ENCODE results near the gene FCF1. TPM values are rescaled to one million over a fixed set of nuclear protein-coding genes. Genes with fewer than 3 reads are reported as not detected.

The FCF1 gene
- total RNA-seq, 1 experiment from 2014 or later = 61.6 TPM

GRCh38 chr14:74739293-74740030 is 26.5 kb downstream of the FCF1 start:
- Mint-ChIP-seq H3K4me3 (no peak overlapping the region), H3K36me3 (peaks cover 19% of the 10 kb centered on the region), H3K4me1 (no peaks in the 10 kb centered on the region), H3K9me3 (no peaks in the 10 kb centered on the region), H3K27ac (no peak overlapping the region), H3K27me3 (ENCODE audit: low read depth) (no peaks in the 10 kb centered on the region)
- peak; percentile 80 for TF ChIP-seq ZNF121 (CRISPR knock-in tag; IDR thresholded peaks at IDR 0.05)
- no peak for TF ChIP-seq MXD4 (CRISPR knock-in tag; IDR thresholded peaks at IDR 0.05; ENCODE audit: borderline replicate concordance)
- TF ChIP-seq ZNF219 (CRISPR knock-in tag; IDR thresholded peaks at IDR 0.05; ENCODE audit: borderline replicate concordance) = no peak
- no peak for TF ChIP-seq ZNF671 (CRISPR knock-in tag; IDR thresholded peaks at IDR 0.05)
- no peak for ATAC-seq
- DNase-seq (ENCODE audit: low spot score) = no peak
- ChIA-PET POLR2A (no interaction called here), CTCF (no interaction called here)

- Mint-ChIP-seq H3K9me3 (peaks cover 6% of the 10 kb centered on the region), H3K4me1 (no peaks in the 10 kb centered on the region), H3K36me3 (peaks cover 4% of the 10 kb centered on the region), H3K4me3 (no peak overlapping the region), H3K27me3 (ENCODE audit: low read depth) (no peaks in the 10 kb centered on the region), H3K27ac (no peak overlapping the region)
- ATAC-seq (no peak), DNase-seq (ENCODE audit: low spot score) (no peak)
- TF ChIP-seq PRDM15 (CRISPR knock-in tag; IDR thresholded peaks at IDR 0.05) (peak; percentile 79), EMX1 (CRISPR knock-in tag; IDR thresholded peaks at IDR 0.05) (no peak)
- ChIA-PET CTCF (no interaction called here), POLR2A (no interaction called here)
These were observed 34.3 kb downstream of the FCF1 start for GRCh38 chr14:74747237-74747636.

GRCh38 chr14:74754157-74754556 is 41.2 kb downstream of the FCF1 start:
- peaks cover 11% of the 10 kb centered on the region for H3K36me3 Mint-ChIP-seq
- ChIA-PET CTCF (interaction anchor here (1.8 kb wide), 1 partner anchor 9 kb away, joined by 4 read pairs; the partner anchor contains the start of gene YLPM1), POLR2A (no interaction called here)
- H3K4me1 Mint-ChIP-seq = no peaks in the 10 kb centered on the region
- peaks cover 18% of the 10 kb centered on the region for H3K9me3 Mint-ChIP-seq
- no peak overlapping the region for H3K27ac Mint-ChIP-seq
- no peak overlapping the region for H3K4me3 Mint-ChIP-seq
- H3K27me3 Mint-ChIP-seq (ENCODE audit: low read depth) = peaks cover 4% of the 10 kb centered on the region; the same call in 1 of the 2 replicates
- no peak for ATAC-seq
- DNase-seq (ENCODE audit: low spot score) = no peak
- TF ChIP-seq JAZF1 (CRISPR knock-in tag; IDR thresholded peaks at IDR 0.05) = no peak
- no peak for TF ChIP-seq FOXJ3 (CRISPR knock-in tag; IDR thresholded peaks at IDR 0.05; ENCODE audit: borderline replicate concordance)
- no peak for TF ChIP-seq GABPB1 (CRISPR knock-in tag; IDR thresholded peaks at IDR 0.05)
- TF ChIP-seq ARID4B (CRISPR knock-in tag; IDR thresholded peaks at IDR 0.05; ENCODE audit: borderline replicate concordance) = no peak
- TF ChIP-seq AFF4 (CRISPR knock-in tag; IDR thresholded peaks at IDR 0.05; ENCODE audit: borderline replicate concordance) = no peak
- no peak for TF ChIP-seq SMAD3 (CRISPR knock-in tag; IDR thresholded peaks at IDR 0.05; ENCODE audit: borderline replicate concordance)
- TF ChIP-seq E2F4 (CRISPR knock-in tag; IDR thresholded peaks at IDR 0.05; ENCODE audit: borderline replicate concordance, low read depth) = no peak
- TF ChIP-seq CTCF (IDR thresholded peaks at IDR 0.05) = no peak
- no peak for TF ChIP-seq ZNF232 (CRISPR knock-in tag; IDR thresholded peaks at IDR 0.05)
- TF ChIP-seq TEAD4 (CRISPR knock-in tag; IDR thresholded peaks at IDR 0.05) = no peak
- no peak for TF ChIP-seq ZNF416 (CRISPR knock-in tag; IDR thresholded peaks at IDR 0.05)
